Measurements from ENCODE around the gene RHOT1. TPM values are rescaled to one million over a fixed set of nuclear protein-coding genes. Genes with fewer than 3 reads are reported as not detected.
"Not testable (repeated sequence)": the region's sequence is repeated elsewhere in the genome, so short reads cannot be mapped to it uniquely, and the experiment has no call there.

RHOT1 gene
- total RNA-seq, 4 donors from 2014 or later: 60.8 to 97.6 (median 72.7) TPM

GRCh38 chr17:32114536-32114935, 27.8 kb upstream of the RHOT1 start:
- peak in 1 of 2 donors; percentile 3 for DNase-seq (ENCODE audit: low spot score in 2 of 2)
- no peak overlapping the region for H3K4me3 ChIP-seq (ENCODE audit: low read depth, poor library complexity, severe bottlenecking)
- intact Hi-C loops (cut with DNase I; ENCODE audit: low total_unique reads): no loop called here
- TF ChIP-seq CTCF (IDR thresholded peaks at IDR 0.05): no peak
- no peak for TF ChIP-seq POLR2A (IDR thresholded peaks at IDR 0.05)
- 72 to 78% methylated on average over 4 of the region's 4 CpGs for WGBS, 2 donors

GRCh38 chr17:32115546-32115945, 26.8 kb upstream of the RHOT1 start:
- H3K4me3 ChIP-seq (ENCODE audit: low read depth, poor library complexity, severe bottlenecking); intact Hi-C loops (cut with DNase I; ENCODE audit: low total_unique reads): not testable (repeated sequence)
- 35 to 56% methylated on average over 8 of the region's 8 CpGs for WGBS, 2 donors
- peak; percentile 52 to 88 for DNase-seq (ENCODE audit: low spot score in 2 of 2)

GRCh38 chr17:32116937-32117336, 25.4 kb upstream of the RHOT1 start:
- no peak for DNase-seq (ENCODE audit: low spot score in 2 of 2)
- TF ChIP-seq CTCF (IDR thresholded peaks at IDR 0.05) (no peak), POLR2A (IDR thresholded peaks at IDR 0.05) (no peak)
- intact Hi-C loops (cut with DNase I; ENCODE audit: low total_unique reads): no loop called here
- no peak overlapping the region for H3K4me3 ChIP-seq (ENCODE audit: low read depth, poor library complexity, severe bottlenecking)
- 63 to 69% methylated on average over 2 of the region's 2 CpGs for WGBS, 2 donors

- intact Hi-C loops (cut with DNase I; ENCODE audit: low total_unique reads): no loop called here
- peak in 1 of 2 donors; percentile 26 for DNase-seq (ENCODE audit: low spot score in 2 of 2)
- 61 to 66% methylated on average over 8 of the region's 8 CpGs for WGBS, 2 donors
- no peak overlapping the region for H3K4me3 ChIP-seq (ENCODE audit: low read depth, poor library complexity, severe bottlenecking)
- TF ChIP-seq CTCF (IDR thresholded peaks at IDR 0.05) (no peak), POLR2A (IDR thresholded peaks at IDR 0.05) (no peak)
Measured at GRCh38 chr17:32117399-32117798, 24.9 kb upstream of the RHOT1 start.

- DNase-seq (ENCODE audit: low spot score in 2 of 2): peak in 1 of 2 donors; percentile 43
- intact Hi-C loops (cut with DNase I; ENCODE audit: low total_unique reads); H3K4me3 ChIP-seq (ENCODE audit: low read depth, poor library complexity, severe bottlenecking): not testable (repeated sequence)
- WGBS, 2 donors: 90 to 92% methylated on average over 3 of the region's 3 CpGs
Measured at GRCh38 chr17:32118088-32118487, 24.2 kb upstream of the RHOT1 start.

- DNase-seq (ENCODE audit: low spot score in 2 of 2): peak in 1 of 2 donors; percentile 78
- no peak for TF ChIP-seq CTCF (IDR thresholded peaks at IDR 0.05)
- TF ChIP-seq POLR2A (IDR thresholded peaks at IDR 0.05): no peak
- WGBS, 2 donors: 85 to 97% methylated on average over 4 of the region's 4 CpGs
- intact Hi-C loops (cut with DNase I; ENCODE audit: low total_unique reads): no loop called here
- H3K4me3 ChIP-seq (ENCODE audit: low read depth, poor library complexity, severe bottlenecking): no peak overlapping the region
Measured at GRCh38 chr17:32118835-32119234, 23.5 kb upstream of the RHOT1 start.

GRCh38 chr17:32120141-32120540, 22.2 kb upstream of the RHOT1 start:
- intact Hi-C loops (cut with DNase I; ENCODE audit: low total_unique reads): no loop called here
- no peak overlapping the region for H3K4me3 ChIP-seq (ENCODE audit: low read depth, poor library complexity, severe bottlenecking)
- 29 to 37% methylated on average over 4 of the region's 4 CpGs for WGBS, 2 donors
- TF ChIP-seq CTCF (IDR thresholded peaks at IDR 0.05): no peak
- peak in 1 of 2 donors; percentile 64 for DNase-seq (ENCODE audit: low spot score in 2 of 2)

All from lower leg skin (tissue), 4 donors.